GM21447 (cell line): ENCODE data around the gene SAP30.

Experiments used
- ATAC-seq: cut with Tn5 transposase; IDR thresholded peaks from one replicate; pipeline ENCODE4 v1.9.1; 2021; ENCODE audit not compliant: unreplicated experiment

The SAP30 gene

DNA sequence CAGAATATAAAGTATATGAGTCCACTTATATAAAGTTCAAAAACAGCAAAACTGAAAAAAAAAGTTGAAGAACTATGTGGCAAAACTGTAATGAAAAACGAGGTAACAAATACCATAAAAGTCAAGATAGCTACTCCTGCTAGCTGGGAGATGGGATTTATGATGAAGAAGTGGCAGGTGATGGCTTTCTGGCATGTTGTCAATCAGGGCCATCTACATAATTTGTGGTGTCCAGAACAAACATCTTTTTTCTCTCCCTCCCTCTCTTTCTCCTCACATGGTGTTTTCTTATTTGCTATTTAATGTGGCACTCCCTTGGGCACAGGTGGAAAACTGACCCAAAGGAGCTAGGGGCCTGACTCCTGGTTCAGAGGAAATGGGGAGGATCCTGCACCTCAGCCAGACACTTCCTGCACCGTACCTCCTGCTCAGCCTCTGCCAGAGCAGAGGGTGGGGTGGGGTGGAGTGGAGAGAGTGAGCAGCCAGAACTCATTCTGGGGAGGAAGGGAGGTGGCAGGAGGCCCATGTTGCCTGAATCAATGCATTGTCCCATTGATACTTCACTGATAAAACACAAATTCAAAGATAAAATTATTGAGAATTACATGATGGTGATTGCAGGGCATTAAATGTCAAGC is 5.3 kb upstream of the SAP30 start:
- no peak for ATAC-seq

DNA sequence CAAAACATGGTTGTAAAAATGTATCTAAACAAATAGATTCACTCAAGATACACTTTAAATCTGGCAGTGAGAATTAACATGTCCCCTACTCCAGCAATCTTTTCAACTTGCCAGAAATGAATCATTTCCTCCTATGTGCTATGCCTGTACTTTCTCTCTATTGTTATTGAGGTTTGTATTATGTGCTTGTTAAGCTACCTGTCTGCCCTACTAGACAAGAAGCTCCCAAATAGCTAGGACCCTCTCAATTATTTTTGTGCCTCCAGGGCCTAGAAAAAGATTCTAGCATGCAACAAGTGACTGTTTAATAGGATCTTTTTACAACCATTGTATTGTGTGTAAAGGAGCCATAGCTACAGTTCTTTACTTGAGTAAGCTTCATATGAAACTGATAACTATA is 3.5 kb upstream of the SAP30 start:
- ATAC-seq: peak; percentile 13

GRCh38 chr4:173367946-173368345 is 2.8 kb upstream of the SAP30 start:
- ATAC-seq: no peak

- peak; percentile 7 for ATAC-seq
Observed at GRCh38 chr4:173370130-173370476, 651 bp upstream of the SAP30 start.

GRCh38 chr4:173371292-173372192 is 788 bp downstream of the SAP30 start:
- peak; percentile 14 for ATAC-seq

- no peak for ATAC-seq
Observed at GRCh38 chr4:173374588-173374987, 3.8 kb downstream of the SAP30 start.

- ATAC-seq: no peak
Observed at GRCh38 chr4:173379929-173380328, 9.2 kb downstream of the SAP30 start.

GRCh38 chr4:173380987-173381386 is 10.2 kb downstream of the SAP30 start:
- ATAC-seq: peak; percentile 65

DNA sequence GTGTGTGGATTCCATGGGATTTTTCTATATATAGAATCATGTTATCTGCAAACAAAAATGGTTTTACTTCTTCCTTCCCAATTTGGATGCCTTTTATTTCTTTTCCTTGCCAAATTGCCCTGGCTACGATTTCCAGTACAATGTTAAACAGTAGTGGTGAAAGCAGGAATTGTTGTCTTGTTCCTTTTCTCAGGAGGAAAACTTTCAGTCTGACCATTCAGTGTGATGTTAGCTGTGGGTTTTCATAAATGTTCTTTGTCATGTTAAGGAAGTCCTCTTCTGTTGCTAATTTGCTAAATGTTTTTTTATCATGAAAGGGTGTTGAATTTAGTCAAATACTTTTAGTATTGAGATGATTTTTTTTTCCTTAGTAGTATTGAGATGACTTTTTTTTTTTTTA is 10.9 kb downstream of the SAP30 start:
- no peak for ATAC-seq

GRCh38 chr4:173382349-173382748 is 11.6 kb downstream of the SAP30 start:
- no peak for ATAC-seq

- ATAC-seq: no peak
Observed at GRCh38 chr4:173386751-173387150, 16.0 kb downstream of the SAP30 start.

DNA sequence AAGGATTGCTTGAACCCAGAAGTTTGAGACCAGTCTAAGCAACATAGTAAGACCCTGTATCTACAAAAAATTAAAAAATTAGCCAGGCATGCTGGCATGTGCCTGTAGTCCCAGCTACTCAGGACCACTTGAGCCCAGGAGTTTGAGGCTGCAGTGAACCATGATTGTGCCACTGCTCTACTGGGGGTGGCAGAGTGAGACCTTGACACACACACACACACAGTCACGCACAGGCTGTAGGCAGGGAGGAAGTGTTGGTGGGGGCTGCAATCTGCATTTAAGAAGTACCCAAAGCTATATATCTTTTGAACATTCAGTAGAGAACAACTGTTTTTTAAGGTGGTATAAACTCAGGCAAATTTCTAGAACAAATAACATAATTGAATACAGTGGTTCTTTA is 20.9 kb downstream of the SAP30 start:
- no peak for ATAC-seq

- ATAC-seq: no peak
Observed at GRCh38 chr4:173397604-173398003, 26.9 kb downstream of the SAP30 start.

GRCh38 chr4:173398220-173398619 is 27.5 kb downstream of the SAP30 start:
- no peak for ATAC-seq

GRCh38 chr4:173398779-173399415 is 28.1 kb downstream of the SAP30 start, which contains the start of gene SCRG1:
Gene SCRG1 (minus strand): TSS chr4:173399116. CDS start chr4:173391414, 7,702 bp downstream.
- no peak for ATAC-seq

DNA sequence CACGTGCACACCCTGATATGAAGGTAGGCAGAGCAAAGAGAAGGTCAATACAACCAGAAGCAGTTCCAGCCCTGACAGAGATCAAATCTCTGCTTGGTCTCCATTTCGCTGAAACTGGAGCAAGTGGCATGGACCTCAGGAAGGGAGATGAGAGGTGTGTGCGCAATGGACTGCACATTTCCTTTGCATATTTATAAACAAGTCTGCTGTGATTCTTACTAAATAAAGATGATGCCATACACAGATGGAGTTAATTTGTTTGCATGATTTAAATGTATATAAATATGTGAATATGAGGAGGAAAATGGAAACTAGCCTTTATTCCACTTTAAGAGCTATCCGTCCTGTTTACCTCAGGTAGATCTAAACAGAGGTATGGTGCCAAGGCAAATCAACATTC is 30.3 kb downstream of the SAP30 start:
- ATAC-seq: no peak

- ATAC-seq: no peak
Observed at GRCh38 chr4:173403051-173403450, 32.3 kb downstream of the SAP30 start.

GRCh38 chr4:173404296-173404865 is 33.6 kb downstream of the SAP30 start:
- no peak for ATAC-seq

DNA sequence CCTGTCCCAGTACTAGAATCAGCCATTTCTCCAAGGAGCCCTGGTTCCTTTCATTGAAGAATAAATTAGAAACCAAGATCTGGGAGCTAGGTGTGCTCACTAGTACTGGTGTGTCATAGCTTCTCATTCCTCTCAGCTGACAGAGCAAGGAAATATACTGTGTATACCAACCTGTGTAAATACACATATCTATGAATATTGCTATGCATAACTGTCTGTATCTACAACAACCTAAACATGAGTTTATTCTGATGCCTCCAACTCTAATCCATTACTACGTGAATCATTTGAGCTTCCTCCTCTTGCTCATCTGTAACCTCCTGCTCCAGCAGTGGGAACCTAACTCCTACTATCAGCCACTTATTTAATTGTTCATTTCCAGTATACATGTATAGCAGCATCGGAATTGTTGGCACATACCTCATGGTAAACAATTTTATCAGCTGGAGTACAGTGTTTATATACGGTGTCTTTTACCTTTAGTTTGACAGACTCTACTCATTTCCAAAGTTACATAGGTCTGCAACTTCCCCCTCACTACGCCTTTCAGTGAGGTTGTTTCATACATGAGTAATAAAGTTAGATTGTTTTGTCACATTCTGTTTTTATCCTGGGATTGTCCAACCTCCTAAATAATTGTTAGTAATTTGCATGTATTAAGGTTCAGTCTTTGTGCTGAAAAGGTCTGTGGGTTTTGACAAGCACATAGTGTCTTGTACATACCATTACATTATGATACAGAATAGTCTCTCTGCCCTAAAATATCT is 35.3 kb downstream of the SAP30 start:
- no peak for ATAC-seq

GRCh38 chr4:173410079-173410478 is 39.3 kb downstream of the SAP30 start:
- ATAC-seq: no peak
